HG03025 (cell line): ENCODE measurements around the gene ADAMTSL2.

Experiments used
- ATAC-seq: cut with Tn5 transposase; IDR thresholded peaks from one replicate; pipeline ENCODE4 v1.9.1; 2021; ENCODE audit warnings: mild to moderate bottlenecking, moderate library complexity; ENCODE audit not compliant: unreplicated experiment, low FRiP score

The ADAMTSL2 gene

GRCh38 chr9:133615606-133616188 is 81.2 kb downstream of the ADAMTSL2 start:
- no peak for ATAC-seq

DNA sequence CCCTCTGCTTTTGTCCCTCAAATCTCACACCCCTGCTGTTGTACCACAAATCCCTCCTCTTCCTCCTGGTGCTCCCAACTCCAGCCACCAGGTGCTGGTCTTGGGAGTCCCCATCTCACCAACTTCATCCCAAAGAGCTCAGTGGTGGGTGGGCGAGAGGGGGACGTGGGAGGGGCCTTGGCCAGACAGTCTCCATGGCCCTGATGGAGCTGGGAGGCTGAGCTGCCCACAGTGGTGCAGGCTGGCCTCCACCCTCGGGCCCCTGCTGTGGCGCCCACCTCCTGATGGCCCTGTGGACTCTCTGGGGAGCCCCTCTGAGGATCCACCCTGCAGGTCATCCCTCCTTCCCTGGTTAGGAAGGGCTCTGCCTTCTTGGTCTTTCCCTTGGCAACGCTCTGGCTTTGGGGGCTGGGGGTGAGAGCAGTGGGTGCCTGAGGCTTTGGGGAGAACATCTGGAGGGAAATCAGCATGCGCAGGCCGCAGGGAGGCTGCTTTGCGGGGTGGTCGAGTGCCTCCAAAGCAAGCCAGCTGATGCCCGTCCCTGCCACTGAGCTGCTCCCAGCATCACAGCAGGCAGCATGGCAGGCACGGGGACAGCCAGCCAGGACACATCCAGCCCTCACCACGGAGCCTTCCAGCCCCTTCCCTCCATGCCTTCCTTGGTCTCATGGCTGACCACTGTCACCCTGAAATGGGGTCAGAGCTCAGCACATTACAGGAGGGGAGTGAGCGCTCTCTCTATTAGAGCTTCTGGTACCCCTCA is 82.3 kb downstream of the ADAMTSL2 start:
- ATAC-seq: no peak

GRCh38 chr9:133618726-133619125 is 84.2 kb downstream of the ADAMTSL2 start:
- no peak for ATAC-seq

DNA sequence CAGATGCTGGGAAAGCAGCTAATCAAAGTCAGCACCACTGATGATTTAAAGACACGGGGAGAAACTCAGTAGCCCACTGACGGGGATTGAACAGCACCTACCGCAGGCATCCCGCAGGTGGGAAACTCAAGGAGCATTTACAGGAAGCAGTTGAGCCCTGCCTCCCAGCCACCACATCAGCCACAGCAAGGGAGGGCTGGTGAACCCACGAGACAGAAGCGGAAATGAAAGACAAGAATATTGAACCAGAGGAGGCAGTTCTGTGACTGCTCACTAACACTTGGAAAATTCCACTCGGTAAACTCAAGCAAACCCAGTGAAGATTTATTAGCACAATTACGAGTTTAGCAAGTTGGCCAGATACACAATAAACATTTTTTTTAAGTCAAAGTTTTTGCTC is 85.3 kb downstream of the ADAMTSL2 start:
- ATAC-seq: no peak

DNA sequence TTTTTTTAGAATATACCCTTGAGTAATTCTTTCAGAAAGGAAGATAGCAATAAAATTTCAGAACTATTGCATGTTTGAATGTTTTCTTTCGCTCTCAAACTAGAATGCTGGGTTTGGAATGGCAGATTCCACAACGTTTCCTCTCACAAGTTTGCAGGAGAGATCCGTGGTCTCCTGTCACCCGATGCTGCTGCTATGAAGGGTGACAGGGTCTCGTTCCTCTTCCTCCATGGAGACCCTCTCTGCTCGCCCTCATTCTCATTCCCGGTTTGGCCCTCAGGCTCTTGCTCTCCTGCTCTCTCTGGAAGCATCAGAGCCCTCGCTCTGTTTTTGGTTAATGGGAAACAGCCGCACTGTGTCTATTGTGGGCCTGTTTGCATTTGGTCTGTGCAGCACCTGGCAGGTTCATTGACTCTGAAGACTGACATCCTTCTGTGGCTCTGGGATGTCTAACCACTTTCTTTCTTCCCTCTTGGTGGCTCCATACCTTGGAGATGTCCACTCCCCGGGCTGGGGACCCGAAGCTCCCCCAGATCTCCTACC is 87.3 kb downstream of the ADAMTSL2 start:
- no peak for ATAC-seq

DNA sequence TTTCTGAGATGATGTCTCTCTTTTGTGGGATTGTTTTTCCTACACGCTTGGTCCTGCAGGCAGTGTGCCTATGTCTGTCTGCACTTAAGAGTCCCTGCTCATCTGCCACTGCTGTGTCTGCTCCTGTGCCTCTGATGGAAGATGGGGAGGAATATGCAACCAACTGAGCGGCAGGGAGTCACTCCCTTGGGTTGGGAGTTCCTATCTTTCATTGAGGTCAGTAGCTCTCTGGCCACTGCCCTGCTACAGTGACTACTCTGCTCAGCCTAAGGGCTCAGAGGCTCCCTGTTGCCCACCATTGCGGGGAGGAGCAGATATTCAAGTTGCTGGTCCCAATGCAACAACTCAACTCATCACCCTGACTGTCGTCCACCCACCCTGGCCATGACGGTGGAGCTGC is 88.1 kb downstream of the ADAMTSL2 start:
- ATAC-seq: no peak
